Hematopoietic multipotent progenitor cell treated with erythropoietin and hydrocortisone succinate and interleukin-3 and kit ligand, for 17 days (in vitro differentiated cells): ENCODE measurements around the gene TMBIM1.
"Not testable (repeated sequence)": the region's sequence is repeated elsewhere in the genome, so short reads cannot be mapped to it uniquely, and the experiment has no call there.

Experiments
- DNase-seq: peaks from one replicate; pipeline ENCODE4 v3.0.0-alpha.2; 2015; ENCODE audit warnings: low spot score

TMBIM1 gene

DNA sequence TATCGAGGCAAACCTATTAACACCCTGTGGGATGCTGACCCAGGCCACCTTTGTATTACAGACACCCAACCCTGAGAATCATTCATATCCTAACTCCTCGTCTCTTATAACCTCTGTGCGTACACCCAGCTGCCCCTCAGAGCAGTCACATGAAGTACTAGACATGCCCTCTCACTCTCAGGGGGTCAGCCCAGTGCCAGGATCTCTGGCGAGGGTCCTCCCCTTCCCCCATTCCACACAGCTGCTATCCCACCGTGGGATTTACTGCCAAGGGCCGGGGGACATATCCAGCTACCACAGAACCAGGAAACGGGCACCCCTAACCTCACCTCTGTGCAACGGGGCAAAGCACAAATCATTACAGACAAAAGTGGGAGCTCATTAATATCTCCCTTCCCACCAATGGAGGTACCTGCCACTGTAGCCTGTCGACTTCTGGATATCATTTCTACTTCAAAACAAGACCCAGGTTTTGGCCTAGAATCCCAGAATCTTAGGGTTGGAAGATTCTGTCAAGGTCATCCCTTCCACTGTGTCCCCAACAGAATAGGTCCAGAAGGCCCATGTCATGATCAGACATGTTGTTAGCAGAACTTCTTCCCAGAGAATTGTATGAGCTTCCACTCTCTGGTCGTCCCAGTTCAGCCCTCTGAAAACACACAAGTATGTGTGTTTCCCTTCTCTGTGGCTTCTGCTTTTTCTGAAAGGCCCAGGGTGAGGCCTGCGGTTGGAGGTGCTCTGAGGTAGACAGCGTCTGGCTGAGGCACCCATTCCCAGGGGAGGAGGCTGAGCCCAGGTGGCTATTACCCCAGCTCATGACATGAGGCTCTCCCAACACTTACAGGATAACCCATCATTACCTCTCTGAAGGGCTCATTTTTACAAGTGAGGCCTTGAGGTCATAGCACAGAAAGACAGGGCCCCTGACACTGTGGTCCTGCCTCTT, 1.7 kb downstream of the TMBIM1 start:
- DNase-seq: peak; percentile 75

- DNase-seq: peak; percentile 72
These were observed 2.5 kb downstream of the TMBIM1 start for GRCh38 chr2:218289639-218290315.

GRCh38 chr2:218286570-218287459, 5.5 kb downstream of the TMBIM1 start:
- peak; percentile 95 for DNase-seq

DNA sequence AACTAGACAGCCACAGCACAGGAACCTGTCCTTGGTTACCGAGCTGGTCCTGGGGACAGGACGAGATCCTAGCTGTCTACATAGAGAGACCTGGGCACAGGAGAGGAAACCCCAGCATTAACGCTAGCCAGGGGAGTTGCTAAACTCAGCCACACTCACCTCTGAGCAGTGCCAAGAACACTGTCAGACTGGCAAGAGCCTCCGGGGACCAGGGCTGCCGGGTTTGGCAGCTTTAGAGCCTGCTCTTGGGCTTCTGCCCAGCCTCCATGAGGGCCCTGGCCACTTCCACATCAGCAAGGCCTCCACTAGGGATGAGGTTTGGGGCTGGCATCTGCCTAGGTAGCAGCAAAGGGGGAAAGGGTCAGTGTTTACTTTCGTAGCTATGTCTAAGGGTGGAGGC, 6.7 kb downstream of the TMBIM1 start:
- peak; percentile 77 for DNase-seq

DNA sequence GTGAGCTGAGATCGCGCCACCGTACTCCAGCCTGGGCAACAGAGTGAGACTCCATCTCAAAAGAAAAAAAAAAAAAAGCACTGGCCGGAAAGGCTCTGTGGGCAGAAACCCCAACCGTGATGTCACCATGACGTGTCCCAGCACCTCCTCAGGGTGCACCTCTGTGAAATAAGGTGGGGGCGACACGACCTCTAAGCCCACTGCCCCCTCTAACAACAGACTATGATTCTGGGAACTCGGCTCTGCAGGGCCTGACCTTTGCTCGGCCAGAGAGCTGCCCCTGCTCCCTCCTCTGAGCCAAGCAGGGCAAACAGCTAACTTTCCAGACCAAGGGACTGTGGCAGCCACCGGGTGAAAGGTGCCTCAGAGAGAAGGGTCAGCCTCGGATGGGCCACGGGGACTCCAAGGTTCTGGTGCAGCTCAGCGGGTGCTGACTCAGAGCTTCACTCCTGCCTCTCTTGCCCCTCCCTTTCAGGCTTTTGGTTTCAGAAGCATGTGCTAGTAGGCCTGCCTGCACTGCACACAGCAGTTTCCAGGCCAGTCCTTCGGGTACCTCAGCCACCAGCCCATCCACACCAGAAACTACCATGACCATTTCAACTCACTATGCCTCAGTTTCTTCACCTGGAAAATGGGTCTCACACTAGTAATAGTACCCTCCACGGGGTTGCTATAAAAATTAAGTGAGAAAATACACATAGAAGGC, 8.0 kb downstream of the TMBIM1 start:
- peak; percentile 86 for DNase-seq

DNA sequence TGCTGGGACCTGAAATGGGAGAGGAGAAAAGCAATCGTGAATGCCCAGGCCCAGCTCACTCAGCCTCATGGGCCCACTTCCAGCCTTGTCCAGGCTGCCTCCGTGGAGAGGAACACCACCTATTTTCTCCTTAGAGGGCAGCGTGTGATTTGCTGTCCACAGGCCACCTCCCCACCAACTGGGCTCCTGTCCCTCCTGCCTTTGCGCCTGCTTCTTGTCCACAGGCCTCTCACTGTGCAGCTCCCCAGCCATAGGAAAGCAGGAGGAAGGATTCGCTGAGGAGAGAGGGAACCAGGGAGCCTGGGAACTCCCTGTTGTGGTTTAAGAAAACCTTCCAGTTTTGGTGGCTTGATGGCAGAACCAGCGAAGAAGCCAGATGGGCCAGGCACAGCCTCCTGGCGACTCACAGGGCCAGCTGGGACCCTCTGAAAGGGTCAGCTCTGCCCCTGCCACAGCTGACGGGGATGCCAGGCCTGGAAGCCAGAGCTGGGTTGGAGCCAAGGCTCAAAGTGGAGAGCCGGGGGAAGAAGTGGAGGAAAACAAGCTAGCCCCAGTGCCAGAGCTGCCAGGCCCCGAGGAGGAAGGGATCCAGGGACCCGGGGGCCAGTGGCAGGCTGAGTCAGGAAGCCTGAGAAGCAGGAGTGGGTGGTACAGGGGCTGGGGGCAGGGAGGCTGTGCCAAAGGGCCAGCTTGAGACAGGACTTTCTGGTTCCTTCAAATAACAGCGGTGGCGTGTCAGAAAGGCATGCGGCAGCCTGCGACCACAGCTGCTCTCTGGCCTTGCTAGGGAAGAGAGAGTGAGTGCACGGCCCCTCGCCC, 9.9 kb downstream of the TMBIM1 start:
- no peak for DNase-seq

GRCh38 chr2:218281449-218281848, 10.9 kb downstream of the TMBIM1 start:
- no peak for DNase-seq

DNA sequence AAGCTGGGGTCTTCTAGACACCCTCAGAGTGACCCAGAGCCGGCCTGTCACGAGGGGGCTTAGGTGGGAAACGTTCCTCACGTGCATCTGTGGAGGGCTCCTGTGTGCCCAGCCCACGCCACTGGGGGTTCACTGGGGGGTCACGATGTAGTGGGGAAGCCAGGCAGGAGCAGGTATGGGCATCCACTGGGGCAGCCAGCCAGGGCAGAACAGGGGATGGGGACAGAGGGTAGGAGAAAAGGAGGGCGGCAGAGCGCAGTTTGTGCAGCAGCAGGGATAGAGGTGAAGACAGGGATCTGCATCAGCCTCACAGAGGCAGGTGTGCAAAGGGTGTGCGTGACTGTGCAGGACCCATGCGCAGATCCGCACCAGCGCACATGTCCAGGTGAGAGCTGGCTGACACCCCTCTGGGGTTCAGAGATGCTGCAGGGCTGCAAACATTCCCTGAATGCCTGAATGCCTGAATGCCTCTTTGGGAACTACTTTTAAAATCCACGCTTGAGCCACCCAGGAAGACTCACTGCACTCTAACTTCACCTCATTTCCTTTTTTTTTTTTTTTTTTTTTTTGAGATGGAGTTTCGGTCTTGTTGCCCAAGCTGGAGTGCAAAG, 11.9 kb downstream of the TMBIM1 start:
- no peak for DNase-seq

GRCh38 chr2:218278531-218279360, 13.6 kb downstream of the TMBIM1 start:
- DNase-seq: no peak

DNA sequence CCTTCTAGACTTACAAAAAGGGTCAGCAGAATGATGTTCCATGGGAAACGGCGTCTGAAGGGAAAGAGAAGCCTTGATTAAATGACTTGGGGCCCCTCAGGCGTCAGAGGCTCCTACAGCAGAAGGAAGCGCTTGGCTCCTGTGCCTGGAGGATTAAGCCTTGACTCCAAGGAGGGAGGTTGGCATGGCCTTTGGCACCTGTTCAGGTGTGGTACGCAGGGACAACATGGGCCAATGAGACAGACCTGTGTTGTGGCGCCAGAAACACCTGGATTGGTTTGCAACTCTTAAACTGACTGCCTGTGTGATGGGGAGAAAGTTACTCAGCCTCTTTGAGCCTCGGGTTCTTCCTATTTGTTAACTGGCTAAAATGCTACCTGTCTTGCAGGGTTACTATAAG, 14.4 kb downstream of the TMBIM1 start:
- DNase-seq: no peak

DNA sequence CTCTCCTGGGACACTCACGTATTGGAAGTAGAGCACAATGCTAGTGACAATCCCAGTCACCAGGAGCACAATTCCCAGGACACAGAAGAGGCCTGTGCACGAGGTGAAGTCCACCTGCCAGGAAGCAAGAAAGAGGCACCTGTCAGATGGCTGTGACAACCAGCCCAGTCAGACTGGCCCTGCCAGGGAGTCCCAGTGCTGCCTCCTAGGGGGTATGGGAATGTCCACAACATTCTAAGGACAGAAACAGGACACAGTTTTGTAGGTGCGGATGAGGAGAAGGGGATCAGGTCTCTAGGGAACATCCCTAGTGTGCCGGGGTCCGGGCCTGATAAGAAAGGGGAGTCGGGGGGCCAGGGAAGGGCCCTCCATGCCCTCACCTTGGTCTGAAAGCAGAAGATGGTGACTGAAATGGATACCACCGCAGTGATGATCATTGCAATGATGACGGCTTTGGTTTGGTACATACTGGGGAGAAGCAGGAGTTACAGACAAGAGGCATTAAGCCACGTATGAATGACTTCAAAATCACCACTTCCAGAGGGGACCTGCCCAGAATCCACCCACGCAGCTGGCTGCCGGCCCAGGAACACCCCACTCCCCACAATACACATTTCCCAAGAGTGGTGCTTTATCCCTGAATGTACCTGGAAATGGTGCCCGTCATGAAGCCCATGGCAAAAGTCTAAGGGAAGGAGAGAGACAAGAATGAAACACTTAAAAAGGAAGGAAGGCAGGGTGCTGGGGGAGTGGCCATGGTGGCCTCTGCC, 15.1 kb downstream of the TMBIM1 start:
- no peak for DNase-seq

DNA sequence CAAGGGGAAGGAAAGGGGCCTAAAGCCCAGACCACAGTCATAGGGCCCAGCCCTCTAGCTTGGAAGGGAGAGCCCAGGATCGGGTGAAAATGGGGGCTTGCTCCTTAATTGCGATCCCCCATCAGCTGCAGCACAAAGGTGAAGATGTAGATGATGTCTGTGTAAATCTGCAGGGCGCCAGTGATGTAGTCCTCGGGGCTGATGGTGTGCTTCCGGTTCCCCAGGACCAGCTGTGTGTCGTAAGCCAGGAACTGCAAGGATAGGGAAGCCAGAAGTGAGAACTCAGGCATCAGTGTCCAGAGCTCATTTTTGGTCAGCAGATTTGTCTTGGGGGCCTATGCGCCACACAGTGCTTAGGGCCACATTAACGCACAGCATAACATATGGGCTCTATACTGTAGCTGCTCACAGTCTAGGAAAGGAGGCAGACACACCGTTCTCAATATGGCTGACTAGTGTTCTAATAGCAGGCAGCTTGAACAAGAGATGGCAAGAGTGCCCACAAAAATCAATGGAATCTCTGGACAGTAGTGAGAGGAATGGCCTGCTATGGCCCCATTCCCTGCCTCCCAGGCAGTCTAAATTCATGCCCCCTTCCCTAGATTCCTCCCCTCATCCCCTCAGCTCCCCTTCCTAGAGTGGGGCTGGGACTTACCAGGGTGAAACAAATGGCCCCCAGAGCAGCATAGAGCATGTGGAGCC, 16.8 kb downstream of the TMBIM1 start:
- no peak for DNase-seq

DNA sequence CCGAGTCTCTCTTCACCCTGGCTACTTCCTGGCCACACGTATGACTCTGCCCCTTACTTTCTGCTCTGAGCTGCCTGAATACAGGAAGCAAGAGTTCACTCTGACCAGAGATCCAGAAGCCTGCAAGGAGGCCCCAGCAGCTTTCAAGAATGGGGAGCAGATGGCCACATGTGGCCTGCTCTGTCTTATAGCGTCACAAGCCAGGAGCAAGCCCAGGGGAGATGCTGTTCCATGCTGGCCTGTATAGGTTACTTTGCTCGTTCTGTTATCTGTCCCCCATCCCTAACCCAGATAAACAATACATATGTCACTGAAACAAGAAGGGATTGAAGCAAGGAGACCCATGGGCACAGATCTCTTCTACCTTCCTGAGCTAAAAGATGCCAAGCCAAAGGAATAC, 17.7 kb downstream of the TMBIM1 start:
- no peak for DNase-seq

DNA sequence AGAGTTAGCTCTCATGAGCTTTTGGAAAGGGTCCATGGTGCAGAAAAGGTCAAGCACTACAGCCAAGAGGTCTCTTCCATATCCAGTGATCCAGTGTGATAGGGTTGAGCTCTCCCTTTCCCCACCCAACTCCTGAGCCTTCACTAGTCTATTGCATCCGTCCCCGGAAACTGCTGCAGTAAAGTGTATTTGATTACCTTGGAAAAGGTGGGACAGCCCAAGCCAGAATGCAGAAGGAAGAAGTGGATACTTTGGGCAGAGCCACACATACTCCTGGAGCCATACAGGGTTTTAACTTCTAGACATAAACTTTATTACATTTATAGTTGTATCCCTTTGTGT, 18.4 kb downstream of the TMBIM1 start:
- no peak for DNase-seq

DNA sequence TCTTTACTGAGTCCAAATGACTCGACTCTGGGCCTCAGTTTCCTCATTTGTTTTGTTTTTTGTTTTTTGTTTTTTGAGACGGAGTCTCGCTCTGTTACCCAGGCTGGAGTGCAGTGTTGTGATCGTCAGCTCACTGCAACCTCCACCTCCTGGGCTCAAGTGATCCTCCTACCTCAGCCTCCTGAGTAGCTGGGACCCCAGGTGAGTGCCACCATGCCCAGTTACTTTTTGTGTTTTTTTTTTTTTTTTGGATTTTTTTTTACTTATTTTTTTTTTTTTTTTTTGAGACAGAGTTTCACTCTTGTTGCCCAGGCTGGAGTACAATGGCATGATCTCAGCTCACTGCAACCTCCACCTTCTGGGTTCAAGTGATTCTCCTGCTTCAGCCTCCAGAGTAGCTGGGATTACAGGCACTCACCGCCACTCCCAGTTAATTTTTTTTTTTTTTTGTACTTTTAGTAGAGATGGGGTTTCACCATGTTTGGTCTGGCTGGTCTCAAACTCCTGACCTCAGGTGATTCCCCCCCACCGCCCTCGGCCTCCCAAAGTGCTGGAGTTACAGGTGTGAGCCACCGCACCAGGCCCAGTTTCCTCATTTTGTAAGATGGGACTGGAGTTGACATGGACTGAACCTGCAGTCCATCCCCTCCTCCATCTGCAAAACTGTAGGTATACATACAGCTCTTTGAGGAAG, 18.9 kb downstream of the TMBIM1 start:
- DNase-seq: not testable (repeated sequence)

- peak; percentile 93 for DNase-seq
These were observed 19.6 kb downstream of the TMBIM1 start for GRCh38 chr2:218272531-218273212.
